Osteoblast (primary cell): ENCODE measurements around the gene CSPG4. TPM values are rescaled to one million over a fixed set of nuclear protein-coding genes. Genes with fewer than 3 reads are reported as not detected.

Experiments used
- DNase-seq: peaks from one replicate; pipeline ENCODE4 v3.0.0; 2011; ENCODE audit warnings: low spot score, mixed read lengths; ENCODE audit not compliant: insufficient read length; ENCODE audit errors: missing footprints
- H2AFZ ChIP-seq: 2 replicates; pipeline ENCODE4 v1.6.0; 2011; ENCODE audit warnings: mild to moderate bottlenecking, low read length
- H3K27ac ChIP-seq: 2 replicates; pipeline ENCODE4 v1.5.1; 2011; ENCODE audit warnings: mild to moderate bottlenecking, low read depth, low read length, moderate library complexity
- H3K27me3 ChIP-seq: 2 replicates; pipeline ENCODE4 v1.6.0; 2012; ENCODE audit warnings: mild to moderate bottlenecking, control low read depth, inconsistent platforms, low read length, moderate library complexity; ENCODE audit not compliant: insufficient read depth
- H3K36me3 ChIP-seq: 2 replicates; pipeline ENCODE4 v1.5.1; 2011; ENCODE audit warnings: mild to moderate bottlenecking, low read length, control low read depth, moderate library complexity; ENCODE audit not compliant: insufficient read depth
- H3K4me1 ChIP-seq: 2 replicates; pipeline ENCODE4 v1.5.1; 2011; ENCODE audit warnings: mild to moderate bottlenecking, low read length, control low read depth, moderate library complexity; ENCODE audit not compliant: insufficient read depth
- H3K4me2 ChIP-seq: 2 replicates; pipeline ENCODE4 v1.6.0; 2011; ENCODE audit warnings: mild to moderate bottlenecking, low read length; ENCODE audit not compliant: insufficient read depth
- H3K4me3 ChIP-seq: fragments of 200-600 bp; sonication (generic); 3 replicates; pipeline ENCODE4 v1.5.1; 2012; ENCODE audit warnings: mild to moderate bottlenecking, low read length, inconsistent platforms; ENCODE audit not compliant: insufficient read depth
- H3K79me2 ChIP-seq: 2 replicates; pipeline ENCODE4 v1.6.0; 2012; ENCODE audit warnings: mild to moderate bottlenecking, low read length, control low read depth, inconsistent platforms; ENCODE audit not compliant: insufficient read depth
- H3K9me3 ChIP-seq: 2 replicates; pipeline ENCODE4 v1.5.1; 2011; ENCODE audit warnings: low read depth, low read length, control low read depth
- H4K20me1 ChIP-seq: 2 replicates; pipeline ENCODE4 v1.6.0; 2012; ENCODE audit warnings: mild to moderate bottlenecking, low read length, control low read depth; ENCODE audit not compliant: insufficient read depth
- CTCF ChIP-seq: IDR thresholded peaks from 2 replicates; pipeline ENCODE4 v1.5.1; 2011; ENCODE audit warnings: mild to moderate bottlenecking, low read depth, low read length, moderate library complexity; ENCODE audit errors: extremely low read depth
- total RNA-seq: library from RNA; depleted of rRNA; stranded (reverse); fragments of >200 nt; gene quantifications from 2 replicates; pipeline ENCODE4 v1.2.3, GENCODE V29; 2012

CSPG4 gene
- total RNA-seq, 1 donor = 20.3 TPM

- no peak overlapping the region for H2AFZ ChIP-seq
- peaks cover 78% of the 10 kb centered on the region for H4K20me1 ChIP-seq
- H3K79me2 ChIP-seq = peaks cover 88% of the 10 kb centered on the region
- peaks cover 51% of the 10 kb centered on the region for H3K36me3 ChIP-seq
- no peak overlapping the region for H3K4me3 ChIP-seq
- DNase-seq = no peak
- no peaks in the 10 kb centered on the region for H3K9me3 ChIP-seq
- H3K4me2 ChIP-seq = no peak overlapping the region
- no peak overlapping the region for H3K27ac ChIP-seq
- TF ChIP-seq CTCF = no peak
- H3K4me1 ChIP-seq = peaks cover 28% of the 10 kb centered on the region
- H3K27me3 ChIP-seq = no peaks in the 10 kb centered on the region
Observed at GRCh38 chr15:75656331-75656730, 56.3 kb downstream of the CSPG4 start.

- Histone ChIP-seq H2AFZ (no peak overlapping the region), H3K9me3 (no peaks in the 10 kb centered on the region), H3K4me2 (no peak overlapping the region), H3K4me1 (peaks cover 30% of the 10 kb centered on the region), H3K27me3 (no peaks in the 10 kb centered on the region), H3K36me3 (peaks cover 51% of the 10 kb centered on the region), H3K27ac (no peak overlapping the region), H4K20me1 (peaks cover 82% of the 10 kb centered on the region), H3K4me3 (no peak overlapping the region), H3K79me2 (peaks cover 92% of the 10 kb centered on the region)
- peak; percentile 47 for DNase-seq
- TF ChIP-seq CTCF = no peak
Observed at GRCh38 chr15:75655931-75656330, 56.7 kb downstream of the CSPG4 start.

- H3K27ac ChIP-seq = no peak overlapping the region
- no peaks in the 10 kb centered on the region for H3K27me3 ChIP-seq
- DNase-seq = peak; percentile 58
- H3K4me2 ChIP-seq = no peak overlapping the region
- peaks cover 100% of the 10 kb centered on the region for H3K79me2 ChIP-seq
- peaks cover 92% of the 10 kb centered on the region for H4K20me1 ChIP-seq
- H3K36me3 ChIP-seq = peaks cover 61% of the 10 kb centered on the region
- peaks cover 36% of the 10 kb centered on the region for H3K4me1 ChIP-seq
- H2AFZ ChIP-seq = no peak overlapping the region
- TF ChIP-seq CTCF = no peak
- no peaks in the 10 kb centered on the region for H3K9me3 ChIP-seq
- no peak overlapping the region for H3K4me3 ChIP-seq
Observed at GRCh38 chr15:75654201-75654907, 58.3 kb downstream of the CSPG4 start.

- Histone ChIP-seq H3K27ac (peak overlapping the region; percentile 16), H3K4me1 (peaks cover 43% of the 10 kb centered on the region), H4K20me1 (peaks cover 92% of the 10 kb centered on the region)
Observed at GRCh38 chr15:75653347-75653913, 59.2 kb downstream of the CSPG4 start.

More at GRCh38 chr15:75653347-75653913, 59.2 kb downstream of the CSPG4 start:
- Histone ChIP-seq H3K4me3 (no peak overlapping the region), H3K79me2 (peaks cover 100% of the 10 kb centered on the region), H3K36me3 (peaks cover 52% of the 10 kb centered on the region), H3K4me2 (no peak overlapping the region), H3K9me3 (no peaks in the 10 kb centered on the region), H2AFZ (no peak overlapping the region), H3K27me3 (no peaks in the 10 kb centered on the region)
- TF ChIP-seq CTCF = no peak
- DNase-seq = no peak
